BJ (cell line): Measurements from ENCODE around the gene OGDH. TPM values are rescaled to one million over a fixed set of nuclear protein-coding genes. Genes with fewer than 3 reads are reported as not detected.

Experiments
- CTCF ChIA-PET: fragments of 350-600 bp; formaldehyde crosslinking; extraction: SDS; loops from one replicate; lab custom pipeline; 2021; ENCODE audit warnings: antibody characterized with exemption, inconsistent platforms; lab: Yijun Ruan, JAX
- POLR2A ChIA-PET: fragments of 300-600 bp; sonication (Branson Sonifier 250); formaldehyde crosslinking; extraction: SDS; loops from one replicate; lab custom pipeline; 2021; ENCODE audit warnings: antibody characterized with exemption; lab: Charles Lee
- DNase-seq: peaks from one replicate; pipeline ENCODE4 v3.0.0-alpha.2; 2011; ENCODE audit warnings: low read depth
- H3K27me3 ChIP-seq: 2 replicates; pipeline ENCODE4 v1.6.0; 2011; ENCODE audit warnings: low read length; ENCODE audit not compliant: control insufficient read depth, insufficient read depth
- H3K36me3 ChIP-seq: 2 replicates; pipeline ENCODE4 v1.5.1; 2011; ENCODE audit warnings: low read length; ENCODE audit not compliant: control insufficient read depth, insufficient read depth
- H3K4me3 ChIP-seq: 2 replicates; pipeline ENCODE4 v1.5.1; 2011; ENCODE audit warnings: low read depth, mild to moderate bottlenecking, control low read depth, low read length
- CTCF ChIP-seq: IDR thresholded peaks from 2 replicates; pipeline ENCODE4 v1.5.1; 2011; ENCODE audit warnings: low read depth, mild to moderate bottlenecking, control low read depth, inconsistent platforms, low read length, moderate library complexity; ENCODE audit not compliant: insufficient read depth
- polyA plus RNA-seq: library from polyadenylated mRNA; depleted of rRNA; stranded (reverse); fragments of >200 nt; gene quantifications from 2 replicates; pipeline ENCODE4 v1.2.3, GENCODE V29; 2011

OGDH gene
- polyA plus RNA-seq, 1 experiment = 51.3 TPM

GRCh38 chr7:44647981-44648714 is 41.7 kb downstream of the OGDH start:
- ChIA-PET CTCF (interaction anchor here (1.0 kb wide), 1 partner anchor 29 kb away, joined by 3 read pairs; no protein-coding TSS in a partner anchor), POLR2A (no interaction called here)
- TF ChIP-seq CTCF = no peak
- no peak for DNase-seq
- Histone ChIP-seq H3K4me3 (no peak overlapping the region), H3K36me3 (peaks cover 3% of the 10 kb centered on the region; the same call in 1 of the 2 replicates), H3K27me3 (no peaks in the 10 kb centered on the region)

GRCh38 chr7:44650242-44650641 is 43.8 kb downstream of the OGDH start:
- ChIA-PET POLR2A (no interaction called here), CTCF (no interaction called here)
- Histone ChIP-seq H3K4me3 (no peak overlapping the region), H3K27me3 (no peaks in the 10 kb centered on the region), H3K36me3 (peaks cover 3% of the 10 kb centered on the region; the same call in 1 of the 2 replicates)
- TF ChIP-seq CTCF = no peak
- no peak for DNase-seq

- Histone ChIP-seq H3K4me3 (no peak overlapping the region), H3K36me3 (peaks cover 3% of the 10 kb centered on the region; the same call in 1 of the 2 replicates), H3K27me3 (no peaks in the 10 kb centered on the region)
- no peak for TF ChIP-seq CTCF
- no peak for DNase-seq
- ChIA-PET CTCF (no interaction called here), POLR2A (no interaction called here)
Measured at GRCh38 chr7:44650772-44651171, 44.3 kb downstream of the OGDH start.

- POLR2A ChIA-PET = no interaction called here
- DNase-seq = no peak
- no peak for TF ChIP-seq CTCF
- CTCF ChIA-PET = no interaction called here
- Histone ChIP-seq H3K36me3 (peaks cover 3% of the 10 kb centered on the region; the same call in 1 of the 2 replicates), H3K4me3 (no peak overlapping the region), H3K27me3 (no peaks in the 10 kb centered on the region)
Measured at GRCh38 chr7:44652535-44652934, 46.1 kb downstream of the OGDH start.

- CTCF ChIA-PET = interaction anchor here (0.5 kb wide), 1 partner anchor 14 kb away, joined by 3 read pairs; no protein-coding TSS in a partner anchor
- Histone ChIP-seq H3K4me3 (no peak overlapping the region), H3K36me3 (no peaks in the 10 kb centered on the region), H3K27me3 (no peaks in the 10 kb centered on the region)
- POLR2A ChIA-PET = no interaction called here
- TF ChIP-seq CTCF = no peak
- DNase-seq = no peak
Measured at GRCh38 chr7:44654255-44654796, 47.9 kb downstream of the OGDH start.
